K562 (cell line): Measurements from ENCODE around the gene FGR. TPM values are rescaled to one million over a fixed set of nuclear protein-coding genes. Genes with fewer than 3 reads are reported as not detected.

Experiments
- ASH1L ChIP-seq: fragments of 450-650 bp; IDR thresholded peaks from 2 replicates; pipeline ENCODE4 v1.6.1; 2018; ENCODE audit warnings: borderline replicate concordance, mild to moderate bottlenecking, low read depth; ENCODE audit not compliant: partially characterized antibody
- DMBX1 ChIP-seq: fragments of 250-450 bp; sonication (Bioruptor Pico); IDR thresholded peaks from 2 replicates; pipeline ENCODE4 v1.8.0; 2022; ENCODE audit warnings: inconsistent platforms, mild to moderate bottlenecking, moderate library complexity, borderline replicate concordance
- HDAC1 ChIP-seq, 2 experiments: fragments of 450-650 bp; IDR thresholded peaks; 2 replicates each; pipeline ENCODE4 v1.6.1; 2016 to 2017; ENCODE audit warnings: inconsistent platforms in 1 of 2, mild to moderate bottlenecking in 1 of 2, moderate library complexity in 1 of 2
- HNRNPH1 ChIP-seq: fragments of 200-400 bp; formaldehyde crosslinking; optimal IDR thresholded peaks from 2 replicates; pipeline ENCODE3; 2017; ENCODE audit warnings: low read depth, mild to moderate bottlenecking, low read length, moderate library complexity
- KDM1A ChIP-seq, 2 experiments: fragments of 450-650 bp; IDR thresholded peaks; 2 replicates each; pipeline ENCODE4 v1.6.1; 2016; ENCODE audit warnings: mild to moderate bottlenecking in 2 of 2
- NFIC ChIP-seq: fragments of 450-650 bp; IDR thresholded peaks from 2 replicates; pipeline ENCODE4 v1.6.1; 2017; ENCODE audit warnings: mild to moderate bottlenecking, inconsistent platforms
- POLR2A ChIP-seq: fragments of 450-650 bp; conservative IDR thresholded peaks from 2 replicates; pipeline ENCODE4 v1.6.1; 2016
- POLR3A ChIP-seq: IDR thresholded peaks from 2 replicates; pipeline ENCODE4 v1.6.1; 2011; ENCODE audit warnings: borderline replicate concordance, mild to moderate bottlenecking, moderate library complexity; ENCODE audit not compliant: insufficient read length, insufficient read depth; ENCODE audit errors: extremely low read depth
- RBM25 ChIP-seq: fragments of 200-400 bp; formaldehyde crosslinking; IDR thresholded peaks from 2 replicates; pipeline ENCODE4 v1.6.1; 2018; ENCODE audit warnings: low read length, low read depth, moderate library complexity; ENCODE audit not compliant: severe bottlenecking
- SIN3A ChIP-seq, 2 experiments: fragments of 150-350 bp in 1 of 2; IDR thresholded peaks; 2 replicates each; pipeline ENCODE4 v1.6.1; 2011 to 2016; ENCODE audit warnings: borderline replicate concordance in 2 of 2, low read depth in 2 of 2, low read length in 2 of 2, mild to moderate bottlenecking in 2 of 2, moderate library complexity in 2 of 2; ENCODE audit not compliant: control insufficient read depth in 1 of 2
- SMAD1 ChIP-seq: fragments of 150-350 bp; IDR thresholded peaks from 2 replicates; pipeline ENCODE4 v1.6.1; 2014; ENCODE audit warnings: low read length, low read depth; ENCODE audit not compliant: partially characterized antibody
- SREBF1 ChIP-seq: fragments of 150-350 bp; IDR thresholded peaks from 2 replicates; pipeline ENCODE4 v1.6.1; 2014; ENCODE audit warnings: antibody characterized with exemption, low read depth, low read length, borderline replicate concordance
- TCF7L2 ChIP-seq: fragments of 150-350 bp; IDR thresholded peaks from 2 replicates; pipeline ENCODE4 v1.6.1; 2016; ENCODE audit warnings: low read depth, mild to moderate bottlenecking, low read length, moderate library complexity
- polyA plus RNA-seq, 8 experiments: library from polyadenylated mRNA; depleted of rRNA in 4 of 8; stranded (reverse) in 5 of 8; unstranded in 3 of 8; fragments of >200 nt; fragmentation: Nextera tagmentation in 2 of 8; fragmentation: Illumina TruSeq in 1 of 8; extraction: Ambion mirVana in 2 of 8; extraction: Trizol in 1 of 8; gene quantifications; 2 replicates each; pipeline versions ENCODE4 v1.2.1 to v1.2.3, GENCODE V29; 2011 to 2014; ENCODE audit warnings: inconsistent platforms in 1 of 8, missing spikeins in 1 of 8
- total RNA-seq, 7 experiments: library from RNA; depleted of rRNA in 6 of 7; stranded (reverse); fragments of >200 nt in 6 of 7; fragmentation: Illumina TruSeq in 2 of 7; extraction: Trizol in 2 of 7; gene quantifications; 2 replicates each; pipeline versions ENCODE4 v1.2.1 to v1.2.3, GENCODE V29; 2011 to 2021; ENCODE audit warnings: low replicate concordance in 1 of 7
- TF ChIP-seq, protein P1 (sequence below): sonication (generic); formaldehyde crosslinking; IDR thresholded peaks from 2 replicates; pipeline ENCODE4 v1.8.0; 2022; ENCODE audit warnings: mild to moderate bottlenecking, missing genetic modification reagents
- TF ChIP-seq, protein P2 (sequence below), 2 experiments: fragments of 450-650 bp in 1 of 2; IDR thresholded peaks; 2 replicates each; pipeline ENCODE4 v1.6.1; 2011 to 2017; ENCODE audit warnings: low read depth in 2 of 2, antibody characterized with exemption in 1 of 2, borderline replicate concordance in 1 of 2, low read length in 1 of 2, mild to moderate bottlenecking in 1 of 2, mixed read lengths in 1 of 2; ENCODE audit not compliant: control insufficient read depth in 1 of 2
- TF ChIP-seq, protein P3 (sequence below): sonication (generic); formaldehyde crosslinking; IDR thresholded peaks from 2 replicates; pipeline ENCODE4 v1.8.0; 2022; ENCODE audit warnings: missing genetic modification reagents, mild to moderate bottlenecking, moderate library complexity, borderline replicate concordance

Gene FGR
- total and polyA plus RNA-seq, 9 of the 15 experiments (the other 6 are each of a cell fraction or from before 2014, with no cell fraction given) = 0.04 to 0.11 TPM; not detected in 7

DNA sequence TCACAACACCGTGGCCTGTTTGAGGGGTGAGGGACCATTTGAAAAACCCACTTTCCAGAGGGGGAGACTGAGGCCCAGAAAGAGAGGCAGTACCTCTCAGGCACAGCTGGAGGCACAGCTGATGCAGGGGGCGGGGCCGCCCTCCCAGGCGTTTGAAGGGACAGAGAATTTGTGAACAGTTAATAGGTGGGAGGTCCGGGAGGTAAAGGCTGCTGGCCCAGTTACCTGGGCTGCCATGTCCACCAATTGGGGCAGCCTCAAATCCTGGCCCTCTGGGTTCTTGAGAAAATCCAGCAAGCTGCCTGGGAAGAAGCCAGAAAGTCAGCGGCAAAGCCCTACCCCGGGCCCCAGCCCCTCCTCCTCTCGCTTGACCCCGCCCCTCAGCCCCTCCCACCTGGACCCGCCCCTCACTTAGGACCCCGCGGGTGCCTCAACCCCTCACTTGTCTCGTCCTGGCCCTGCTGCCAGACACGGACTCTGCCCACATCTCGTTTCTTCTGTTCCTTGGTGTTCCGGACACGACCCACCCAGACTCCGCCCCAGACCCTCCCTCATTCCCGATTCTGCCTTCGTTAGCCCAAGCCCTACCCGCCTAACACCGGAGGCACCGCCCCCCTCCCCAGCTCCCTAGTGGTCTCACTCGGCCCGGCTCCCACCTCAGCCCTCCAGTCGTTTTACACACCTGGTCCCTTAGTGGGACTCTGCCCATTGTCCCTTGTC, 20.2 kb downstream of the FGR start (continued):
- TF ChIP-seq, protein P1, sequence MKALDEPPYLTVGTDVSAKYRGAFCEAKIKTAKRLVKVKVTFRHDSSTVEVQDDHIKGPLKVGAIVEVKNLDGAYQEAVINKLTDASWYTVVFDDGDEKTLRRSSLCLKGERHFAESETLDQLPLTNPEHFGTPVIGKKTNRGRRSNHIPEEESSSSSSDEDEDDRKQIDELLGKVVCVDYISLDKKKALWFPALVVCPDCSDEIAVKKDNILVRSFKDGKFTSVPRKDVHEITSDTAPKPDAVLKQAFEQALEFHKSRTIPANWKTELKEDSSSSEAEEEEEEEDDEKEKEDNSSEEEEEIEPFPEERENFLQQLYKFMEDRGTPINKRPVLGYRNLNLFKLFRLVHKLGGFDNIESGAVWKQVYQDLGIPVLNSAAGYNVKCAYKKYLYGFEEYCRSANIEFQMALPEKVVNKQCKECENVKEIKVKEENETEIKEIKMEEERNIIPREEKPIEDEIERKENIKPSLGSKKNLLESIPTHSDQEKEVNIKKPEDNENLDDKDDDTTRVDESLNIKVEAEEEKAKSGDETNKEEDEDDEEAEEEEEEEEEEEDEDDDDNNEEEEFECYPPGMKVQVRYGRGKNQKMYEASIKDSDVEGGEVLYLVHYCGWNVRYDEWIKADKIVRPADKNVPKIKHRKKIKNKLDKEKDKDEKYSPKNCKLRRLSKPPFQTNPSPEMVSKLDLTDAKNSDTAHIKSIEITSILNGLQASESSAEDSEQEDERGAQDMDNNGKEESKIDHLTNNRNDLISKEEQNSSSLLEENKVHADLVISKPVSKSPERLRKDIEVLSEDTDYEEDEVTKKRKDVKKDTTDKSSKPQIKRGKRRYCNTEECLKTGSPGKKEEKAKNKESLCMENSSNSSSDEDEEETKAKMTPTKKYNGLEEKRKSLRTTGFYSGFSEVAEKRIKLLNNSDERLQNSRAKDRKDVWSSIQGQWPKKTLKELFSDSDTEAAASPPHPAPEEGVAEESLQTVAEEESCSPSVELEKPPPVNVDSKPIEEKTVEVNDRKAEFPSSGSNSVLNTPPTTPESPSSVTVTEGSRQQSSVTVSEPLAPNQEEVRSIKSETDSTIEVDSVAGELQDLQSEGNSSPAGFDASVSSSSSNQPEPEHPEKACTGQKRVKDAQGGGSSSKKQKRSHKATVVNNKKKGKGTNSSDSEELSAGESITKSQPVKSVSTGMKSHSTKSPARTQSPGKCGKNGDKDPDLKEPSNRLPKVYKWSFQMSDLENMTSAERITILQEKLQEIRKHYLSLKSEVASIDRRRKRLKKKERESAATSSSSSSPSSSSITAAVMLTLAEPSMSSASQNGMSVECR (CRISPR knock-in tag) = 0 out of 2 replicates have a peak, but pooled peaks have one; percentile 36
- TF ChIP-seq SIN3A (IDR thresholded peaks at IDR 0.05; ENCODE audit: borderline replicate concordance in 2 of 2, control insufficient read depth in 1 of 2, low read depth in 2 of 2, low read length in 2 of 2) (peak; percentile 61 to 70; a peak in 3 of 4 replicates), RBM25 (peak; percentile 75), SREBF1 (no peak), TCF7L2 (no peak), SMAD1 (no peak), HNRNPH1 (no peak), ASH1L (no peak), KDM1A (IDR thresholded peaks at IDR 0.05) (peak; percentile 29 to 74; a peak in 3 of 4 replicates), POLR3A (no peak), POLR2A (no peak), NFIC (peak; percentile 71), HDAC1 (IDR thresholded peaks at IDR 0.05) (peak in 1 of 2 experiments; percentile 14; a peak in 1 of 4 replicates), DMBX1 (CRISPR knock-in tag) (no peak)
- TF ChIP-seq, protein P2, sequence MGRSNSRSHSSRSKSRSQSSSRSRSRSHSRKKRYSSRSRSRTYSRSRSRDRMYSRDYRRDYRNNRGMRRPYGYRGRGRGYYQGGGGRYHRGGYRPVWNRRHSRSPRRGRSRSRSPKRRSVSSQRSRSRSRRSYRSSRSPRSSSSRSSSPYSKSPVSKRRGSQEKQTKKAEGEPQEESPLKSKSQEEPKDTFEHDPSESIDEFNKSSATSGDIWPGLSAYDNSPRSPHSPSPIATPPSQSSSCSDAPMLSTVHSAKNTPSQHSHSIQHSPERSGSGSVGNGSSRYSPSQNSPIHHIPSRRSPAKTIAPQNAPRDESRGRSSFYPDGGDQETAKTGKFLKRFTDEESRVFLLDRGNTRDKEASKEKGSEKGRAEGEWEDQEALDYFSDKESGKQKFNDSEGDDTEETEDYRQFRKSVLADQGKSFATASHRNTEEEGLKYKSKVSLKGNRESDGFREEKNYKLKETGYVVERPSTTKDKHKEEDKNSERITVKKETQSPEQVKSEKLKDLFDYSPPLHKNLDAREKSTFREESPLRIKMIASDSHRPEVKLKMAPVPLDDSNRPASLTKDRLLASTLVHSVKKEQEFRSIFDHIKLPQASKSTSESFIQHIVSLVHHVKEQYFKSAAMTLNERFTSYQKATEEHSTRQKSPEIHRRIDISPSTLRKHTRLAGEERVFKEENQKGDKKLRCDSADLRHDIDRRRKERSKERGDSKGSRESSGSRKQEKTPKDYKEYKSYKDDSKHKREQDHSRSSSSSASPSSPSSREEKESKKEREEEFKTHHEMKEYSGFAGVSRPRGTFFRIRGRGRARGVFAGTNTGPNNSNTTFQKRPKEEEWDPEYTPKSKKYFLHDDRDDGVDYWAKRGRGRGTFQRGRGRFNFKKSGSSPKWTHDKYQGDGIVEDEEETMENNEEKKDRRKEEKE (IDR thresholded peaks at IDR 0.05; ENCODE audit: borderline replicate concordance in 1 of 2, control insufficient read depth in 1 of 2, low read depth in 2 of 2, low read length in 1 of 2) = no peak
- TF ChIP-seq, protein P3, sequence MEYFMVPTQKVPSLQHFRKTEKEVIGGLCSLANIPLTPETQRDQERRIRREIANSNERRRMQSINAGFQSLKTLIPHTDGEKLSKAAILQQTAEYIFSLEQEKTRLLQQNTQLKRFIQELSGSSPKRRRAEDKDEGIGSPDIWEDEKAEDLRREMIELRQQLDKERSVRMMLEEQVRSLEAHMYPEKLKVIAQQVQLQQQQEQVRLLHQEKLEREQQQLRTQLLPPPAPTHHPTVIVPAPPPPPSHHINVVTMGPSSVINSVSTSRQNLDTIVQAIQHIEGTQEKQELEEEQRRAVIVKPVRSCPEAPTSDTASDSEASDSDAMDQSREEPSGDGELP (CRISPR knock-in tag) = peak; percentile 97
